Myometrial cell (primary cell): ENCODE results near the gene C17orf100. TPM values are rescaled to one million over a fixed set of nuclear protein-coding genes. Genes with fewer than 3 reads are reported as not detected.

Experiments used
- total RNA-seq: library from RNA; depleted of rRNA; stranded (reverse); fragments of >200 nt; gene quantifications from 2 replicates; pipeline ENCODE4 v1.2.3, GENCODE V29; 2015

C17orf100 gene
- total RNA-seq, result 0.71 and 0.86 TPM in 2 replicates

GRCh38 chr17:6651354-6651918 is at the start of gene C17orf100, which contains the start of gene MED31:
TSS of gene C17orf100 (plus strand) at chr17:6651762. CDS start at chr17:6651914, 152 bp downstream.
TSS of gene MED31 (minus strand) at chr17:6651605. CDS start at chr17:6651528, 77 bp downstream.

GRCh38 chr17:6640536-6641246 is 10.9 kb upstream of the C17orf100 start, which contains the start of the genes KIAA0753 and TXNDC17:
TSS of gene KIAA0753 (minus strand) at chr17:6640711. CDS start at chr17:6635103, 5,608 bp downstream.
TSS of gene TXNDC17 (plus strand) at chr17:6641060. CDS start at chr17:6641083, 23 bp downstream.

Other genes with a start within 250 kb of the C17orf100 start
- gene AIPL1, start 216.6 kb upstream of the C17orf100 start, total RNA-seq, result not detected in 2 replicates
- gene PIMREG, start 207.3 kb upstream of the C17orf100 start, total RNA-seq, result 98.9 and 112 TPM in 2 replicates
- 0.86 and 1.1 TPM in 2 replicates for gene PITPNM3, start 95.2 kb upstream of the C17orf100 start, total RNA-seq
- gene KIAA0753, start 11.1 kb upstream of the C17orf100 start, total RNA-seq, result 11.2 and 11.9 TPM in 2 replicates
- gene TXNDC17, start 10.7 kb upstream of the C17orf100 start, total RNA-seq, result 273 and 310 TPM in 2 replicates
- gene MED31, start 157 bp upstream of the C17orf100 start, total RNA-seq, result 10.3 and 16.4 TPM in 2 replicates
- not detected in 2 replicates for gene SLC13A5, start 61.6 kb downstream of the C17orf100 start, total RNA-seq
- 6.3 and 11.2 TPM in 2 replicates for gene XAF1, start 104.3 kb downstream of the C17orf100 start, total RNA-seq
- gene FBXO39, start 124.5 kb downstream of the C17orf100 start, total RNA-seq, result 1.9 and 3.5 TPM in 2 replicates
- not detected in 2 replicates for gene TEKT1, start 180.0 kb downstream of the C17orf100 start, total RNA-seq